ENCODE results near the gene TNFAIP8L2. TPM values are rescaled to one million over a fixed set of nuclear protein-coding genes. Genes with fewer than 3 reads are reported as not detected.
"Not testable (repeated sequence)": the region's sequence is repeated elsewhere in the genome, so short reads cannot be mapped to it uniquely, and the experiment has no call there.

TNFAIP8L2 gene
- total RNA-seq, 1 donor from 2014 or later = 2.7 TPM

GRCh38 chr1:151192047-151192446 is 35.6 kb downstream of the TNFAIP8L2 start:
- DNase-seq = no peak

- no peak for DNase-seq
Measured at GRCh38 chr1:151193304-151193703, 36.9 kb downstream of the TNFAIP8L2 start.

- DNase-seq = no peak
Measured at GRCh38 chr1:151193856-151194255, 37.4 kb downstream of the TNFAIP8L2 start.

GRCh38 chr1:151194894-151195594 is 38.6 kb downstream of the TNFAIP8L2 start:
- DNase-seq = peak; percentile 44

GRCh38 chr1:151196292-151196800 is 39.9 kb downstream of the TNFAIP8L2 start:
- peak; percentile 90 for DNase-seq

GRCh38 chr1:151197863-151198253 is 41.4 kb downstream of the TNFAIP8L2 start:
- no peak for DNase-seq

- peak; percentile 100 for DNase-seq
Measured at GRCh38 chr1:151198254-151199127, 42.0 kb downstream of the TNFAIP8L2 start, which contains the start of gene PIP5K1A. PIP5K1A (plus strand) TSS chr1:151198552; CDS start chr1:151198997, 445 bp downstream.

- peak; percentile 27 for DNase-seq
Measured at GRCh38 chr1:151199873-151200581, 43.6 kb downstream of the TNFAIP8L2 start.

GRCh38 chr1:151205381-151205965 is 49.0 kb downstream of the TNFAIP8L2 start:
- DNase-seq = not testable (repeated sequence)

Other genes with a start within 250 kb of the TNFAIP8L2 start
- gene SETDB1, start 230.3 kb upstream of the TNFAIP8L2 start, total RNA-seq = 31.0 TPM
- gene CERS2, start 181.8 kb upstream of the TNFAIP8L2 start, total RNA-seq = 37.2 TPM
- gene ANXA9, start 174.4 kb upstream of the TNFAIP8L2 start, total RNA-seq = 1.6 TPM
- gene MINDY1, start 149.7 kb upstream of the TNFAIP8L2 start, total RNA-seq = 15.4 TPM
- 26.4 TPM for gene PRUNE1, start 148.2 kb upstream of the TNFAIP8L2 start, total RNA-seq
- 43.3 TPM for gene BNIPL, start 120.1 kb upstream of the TNFAIP8L2 start, total RNA-seq
- gene C1orf56, start 108.9 kb upstream of the TNFAIP8L2 start, total RNA-seq = 2.9 TPM
- gene CDC42SE1, start 97.0 kb upstream of the TNFAIP8L2 start, total RNA-seq = 39.4 TPM
- gene MLLT11, start 96.3 kb upstream of the TNFAIP8L2 start, total RNA-seq = 1.6 TPM
- 18.1 TPM for gene GABPB2, start 85.9 kb upstream of the TNFAIP8L2 start, total RNA-seq
- 83.6 TPM for gene SEMA6C, start 10.0 kb upstream of the TNFAIP8L2 start, total RNA-seq
- 7.1 TPM for gene LYSMD1, start 9.3 kb downstream of the TNFAIP8L2 start, total RNA-seq
- 19.1 TPM for gene SCNM1, start 9.5 kb downstream of the TNFAIP8L2 start, total RNA-seq
- 28.3 TPM for gene TMOD4, start 19.3 kb downstream of the TNFAIP8L2 start, total RNA-seq
- gene VPS72, start 33.5 kb downstream of the TNFAIP8L2 start, total RNA-seq = 29.2 TPM
- gene PIP5K1A, start 41.9 kb downstream of the TNFAIP8L2 start, total RNA-seq = 73.4 TPM
- 105 TPM for gene PSMD4, start 98.1 kb downstream of the TNFAIP8L2 start, total RNA-seq
- 13.2 TPM for gene ZNF687, start 125.7 kb downstream of the TNFAIP8L2 start, total RNA-seq
- 61.9 TPM for gene PI4KB, start 170.8 kb downstream of the TNFAIP8L2 start, total RNA-seq
- gene RFX5, start 190.6 kb downstream of the TNFAIP8L2 start, total RNA-seq = 30.1 TPM
- gene SELENBP1, start 216.1 kb downstream of the TNFAIP8L2 start, total RNA-seq = 40.3 TPM
- 181 TPM for gene PSMB4, start 242.9 kb downstream of the TNFAIP8L2 start, total RNA-seq